Prostate gland (tissue), 2 donors: Measurements from ENCODE around the gene NPDC1. TPM values are rescaled to one million over a fixed set of nuclear protein-coding genes. Genes with fewer than 3 reads are reported as not detected.

Experiments
- DNase-seq: peaks from one replicate; pipeline ENCODE4 v3.0.0-alpha.2; 2019; ENCODE audit warnings: low spot score
- H3K27ac ChIP-seq, 2 donors: fragments of 200-600 bp; sonication (generic); 2 replicates each; pipeline ENCODE4 v1.5.1; 2017 to 2019
- H3K27me3 ChIP-seq: fragments of 200-600 bp; sonication (generic); replicated peaks from 2 replicates; pipeline ENCODE4 v1.5.1; 2019; ENCODE audit not compliant: insufficient read depth
- H3K36me3 ChIP-seq, 2 donors: fragments of 200-600 bp; sonication (generic); 1 replicate in 1 of 2; 2 replicates in 1 of 2; pipeline versions ENCODE4 v1.5.1 to v1.8.1; 2017 to 2019
- H3K4me1 ChIP-seq: fragments of 200-600 bp; sonication (generic); replicated peaks from 2 replicates; pipeline ENCODE4 v1.5.1; 2019
- H3K4me3 ChIP-seq, 2 donors: fragments of 200-600 bp; sonication (generic); 2 replicates each; pipeline ENCODE4 v1.5.1; 2017 to 2019
- H3K9me3 ChIP-seq: fragments of 200-600 bp; sonication (generic); 2 replicates; pipeline ENCODE4 v1.5.1; 2017
- POLR2A ChIP-seq: fragments of 450-650 bp; IDR thresholded peaks from one replicate; pipeline ENCODE4 v1.6.1; 2016; ENCODE audit warnings: antibody characterized with exemption, mild to moderate bottlenecking
- POLR2AphosphoS5 ChIP-seq: sonication (generic); formaldehyde crosslinking; IDR thresholded peaks from one replicate; pipeline ENCODE4 v1.6.1; 2017; ENCODE audit warnings: antibody characterized with exemption
- WGBS: methylation state at CpG from one replicate; pipeline ENCODE4 v1.1.5; 2018; 5-methylcytosine and 5-hydroxymethylcytosine counted together
- intact Hi-C: fragments of 100-400 bp; cut with DNase I; formaldehyde crosslinking; loops from one replicate; pipeline ENCODE4 v1.14.2; 2022
- total RNA-seq, 2 donors: library from RNA; depleted of rRNA; stranded (reverse); fragments of >200 nt; gene quantifications; one replicate each; pipeline ENCODE4 v1.1.0, GENCODE V29; 2016
- TF ChIP-seq, protein P1 (sequence below), 4 experiments: fragments of 200-600 bp in 2 of 4; fragments of 450-650 bp in 2 of 4; sonication (generic) in 2 of 4; IDR thresholded peaks; 1 replicate in 3 of 4; 2 replicates in 1 of 4; pipeline ENCODE4 v1.5.1; 2016 to 2019; ENCODE audit warnings: antibody characterized with exemption in 4 of 4, mild to moderate bottlenecking in 2 of 4, moderate library complexity in 2 of 4

NPDC1 gene
- total RNA-seq, 2 donors from 2014 or later: 384 to 427 TPM

DNA sequence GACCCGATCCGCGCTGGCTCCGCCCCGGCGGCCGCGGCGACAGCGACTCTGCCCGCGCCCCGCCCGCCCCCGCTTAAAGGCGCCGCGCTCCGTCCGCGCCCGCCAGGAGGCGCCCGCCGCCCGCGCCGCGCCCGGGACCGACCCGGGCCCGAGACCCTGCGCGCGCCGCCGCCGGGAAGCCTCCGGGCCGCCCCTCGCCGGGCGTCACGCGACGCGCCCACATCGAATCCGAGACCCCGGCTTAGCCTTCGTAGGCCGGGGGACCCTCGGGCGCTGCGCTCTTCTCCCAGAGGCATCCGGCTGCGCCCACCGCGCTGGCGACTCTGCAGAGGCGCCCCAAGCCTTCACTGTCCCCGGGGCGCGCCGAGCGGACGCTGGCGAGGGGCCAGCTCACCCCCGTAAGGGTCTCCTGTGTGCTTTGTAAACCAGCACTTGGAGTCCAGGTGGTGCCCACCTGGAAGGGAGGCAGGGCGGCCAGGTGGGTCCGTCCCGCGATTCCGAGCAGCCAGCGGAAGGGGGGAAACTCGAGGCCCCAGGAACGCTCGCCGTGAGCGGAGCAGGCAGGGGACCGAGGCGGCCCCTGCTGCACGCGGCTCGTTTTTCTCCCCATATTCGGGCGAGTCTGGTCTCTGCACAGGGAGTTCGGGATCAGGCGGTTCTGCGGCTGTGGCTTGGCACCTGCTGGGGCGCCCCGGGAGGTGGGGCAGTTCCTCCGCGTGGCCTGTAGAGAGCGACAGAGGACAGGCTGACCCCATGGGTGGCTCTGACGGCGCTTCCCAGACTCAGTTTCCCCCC, 17.5 kb downstream of the NPDC1 start:
- Histone ChIP-seq H3K36me3 (no peaks in the 10 kb centered on the region), H3K4me1 (peaks cover 32% of the 10 kb centered on the region), H3K4me3 (peak overlapping the region; percentile 51 to 52), H3K27me3 (no peaks in the 10 kb centered on the region), H3K9me3 (no peaks in the 10 kb centered on the region), H3K27ac (peak overlapping the region; percentile 50 to 60)
- intact Hi-C loops: no loop called here
- peak; percentile 9 for TF ChIP-seq POLR2AphosphoS5
- TF ChIP-seq, protein P1, sequence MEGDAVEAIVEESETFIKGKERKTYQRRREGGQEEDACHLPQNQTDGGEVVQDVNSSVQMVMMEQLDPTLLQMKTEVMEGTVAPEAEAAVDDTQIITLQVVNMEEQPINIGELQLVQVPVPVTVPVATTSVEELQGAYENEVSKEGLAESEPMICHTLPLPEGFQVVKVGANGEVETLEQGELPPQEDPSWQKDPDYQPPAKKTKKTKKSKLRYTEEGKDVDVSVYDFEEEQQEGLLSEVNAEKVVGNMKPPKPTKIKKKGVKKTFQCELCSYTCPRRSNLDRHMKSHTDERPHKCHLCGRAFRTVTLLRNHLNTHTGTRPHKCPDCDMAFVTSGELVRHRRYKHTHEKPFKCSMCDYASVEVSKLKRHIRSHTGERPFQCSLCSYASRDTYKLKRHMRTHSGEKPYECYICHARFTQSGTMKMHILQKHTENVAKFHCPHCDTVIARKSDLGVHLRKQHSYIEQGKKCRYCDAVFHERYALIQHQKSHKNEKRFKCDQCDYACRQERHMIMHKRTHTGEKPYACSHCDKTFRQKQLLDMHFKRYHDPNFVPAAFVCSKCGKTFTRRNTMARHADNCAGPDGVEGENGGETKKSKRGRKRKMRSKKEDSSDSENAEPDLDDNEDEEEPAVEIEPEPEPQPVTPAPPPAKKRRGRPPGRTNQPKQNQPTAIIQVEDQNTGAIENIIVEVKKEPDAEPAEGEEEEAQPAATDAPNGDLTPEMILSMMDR (IDR thresholded peaks at IDR 0.05): peak in 3 of 4 experiments; percentile 8 to 65 (median 48)
- TF ChIP-seq POLR2A: no peak
- peak; percentile 58 for DNase-seq
- under 1% methylated on average over 51 of the region's 98 CpGs for WGBS

DNA sequence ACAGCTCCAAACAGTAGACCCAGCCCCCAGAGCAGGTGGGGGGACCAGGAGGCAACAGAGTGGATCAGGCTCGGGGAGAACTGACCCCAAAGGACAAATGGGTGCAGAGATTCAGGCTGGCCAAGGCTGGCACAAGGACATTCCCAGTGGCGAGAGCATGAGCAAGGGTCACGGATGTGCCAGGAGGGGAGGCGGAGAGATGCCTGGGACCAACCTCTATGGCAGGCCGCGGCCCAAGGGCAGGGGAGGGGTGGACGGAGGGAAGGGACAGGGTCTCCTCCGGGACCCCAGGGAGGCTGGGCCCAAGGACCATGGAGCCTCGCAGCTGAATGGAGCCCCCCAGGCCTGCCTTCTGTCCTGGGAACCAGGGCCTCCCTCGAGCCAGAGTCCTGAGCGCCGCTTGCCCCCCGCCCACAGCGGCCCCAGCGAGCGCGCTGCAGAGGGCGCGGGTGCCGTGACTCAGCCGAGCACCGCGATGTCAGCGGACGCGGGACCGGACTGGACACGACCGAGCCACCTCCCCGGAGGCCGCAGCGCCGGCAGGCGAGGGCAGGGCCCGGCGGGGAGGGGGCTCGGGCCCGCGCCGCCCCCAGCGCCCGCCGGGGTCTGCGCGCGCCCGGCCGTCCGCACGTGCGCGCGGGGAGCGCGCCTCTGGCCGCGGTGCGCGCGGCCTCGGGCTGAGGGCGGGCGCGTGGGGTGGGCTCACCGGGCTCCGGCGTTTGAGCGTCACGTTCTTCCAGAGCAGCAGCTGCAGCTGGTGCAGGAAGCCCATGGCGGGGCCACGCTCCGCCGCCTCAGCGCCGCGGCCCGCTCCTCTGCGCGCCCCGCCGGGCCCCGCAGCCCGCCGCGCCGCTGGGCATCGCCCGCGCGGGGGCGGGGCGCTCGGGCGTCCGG, 18.4 kb downstream of the NPDC1 start, which contains the start of gene ABCA2:
Gene ABCA2 (minus strand): TSS at position 869 of the 894 bp plus-strand sequence. CDS start 97 bp downstream, at position 772.
- DNase-seq: no peak
- H3K4me1 ChIP-seq: peaks cover 32% of the 10 kb centered on the region
- 2% methylated on average over 83 of the region's 95 CpGs for WGBS
- intact Hi-C loops: no loop called here
- no peaks in the 10 kb centered on the region for H3K27me3 ChIP-seq
- H3K4me3 ChIP-seq: peak within 1 kb of the TSS; percentile 51 to 52
- TF ChIP-seq POLR2AphosphoS5 (no peak), POLR2A (no peak)
- TF ChIP-seq, protein P1 (IDR thresholded peaks at IDR 0.05): no peak
- H3K9me3 ChIP-seq: no peaks in the 10 kb centered on the region
- peak within 1 kb of the TSS; percentile 50 to 60 for H3K27ac ChIP-seq
- H3K36me3 ChIP-seq: no peaks in the 10 kb centered on the region

DNA sequence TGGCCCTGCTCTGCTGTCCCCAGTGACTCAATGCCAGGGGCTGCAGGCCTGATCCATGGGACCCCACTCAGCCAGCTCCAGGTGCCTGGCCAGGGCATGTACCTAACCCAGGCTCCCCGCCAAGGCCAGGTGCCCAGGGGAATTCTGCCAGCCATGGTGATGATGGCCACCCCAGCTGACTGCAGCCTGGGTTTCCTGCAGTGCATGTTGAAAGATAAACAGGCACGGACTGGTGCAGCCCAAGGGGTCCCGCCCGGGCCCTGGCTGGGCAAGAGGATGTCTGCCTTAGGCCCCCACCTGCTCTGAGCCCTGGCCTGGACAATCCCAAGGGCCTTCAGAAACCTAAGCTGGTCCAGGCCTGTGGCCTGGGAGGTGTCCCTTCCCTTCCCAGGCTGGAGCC, 19.1 kb downstream of the NPDC1 start:
- Histone ChIP-seq H3K36me3 (no peaks in the 10 kb centered on the region), H3K4me3 (peak overlapping the region; percentile 39 to 51), H3K27me3 (no peaks in the 10 kb centered on the region), H3K9me3 (no peaks in the 10 kb centered on the region), H3K4me1 (peaks cover 32% of the 10 kb centered on the region), H3K27ac (peak overlapping the region in 1 of 2 donors; percentile 33)
- DNase-seq: no peak
- intact Hi-C loops: no loop called here
- TF ChIP-seq, protein P1 (IDR thresholded peaks at IDR 0.05): no peak
- TF ChIP-seq POLR2AphosphoS5 (no peak), POLR2A (no peak)
- WGBS: 63% methylated on average over 4 of the region's 4 CpGs

DNA sequence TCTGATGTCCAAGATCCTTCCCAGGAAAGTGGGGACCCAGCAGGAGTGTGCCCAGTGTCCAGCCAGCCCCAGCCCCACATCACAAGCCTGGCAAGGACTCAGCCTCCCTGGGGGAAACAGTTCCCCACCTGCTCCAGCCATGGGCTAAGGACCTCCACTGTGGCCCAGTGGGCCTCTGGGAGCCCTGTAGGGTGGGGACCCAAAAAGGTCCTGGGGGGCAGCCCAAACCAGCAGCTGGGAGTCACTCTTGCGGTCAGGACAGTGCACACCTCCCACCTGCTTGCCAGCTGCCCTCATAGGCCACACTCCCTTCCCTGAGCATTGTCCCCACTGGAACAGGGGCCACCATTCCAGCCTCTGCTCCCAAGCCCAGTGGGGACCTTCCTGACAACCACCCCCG, 19.6 kb downstream of the NPDC1 start:
- TF ChIP-seq POLR2A (no peak), POLR2AphosphoS5 (no peak)
- TF ChIP-seq, protein P1 (IDR thresholded peaks at IDR 0.05): no peak
- Histone ChIP-seq H3K36me3 (no peaks in the 10 kb centered on the region), H3K27me3 (no peaks in the 10 kb centered on the region), H3K4me1 (peaks cover 32% of the 10 kb centered on the region), H3K27ac (no peak overlapping the region), H3K9me3 (no peaks in the 10 kb centered on the region), H3K4me3 (no peak overlapping the region)
- WGBS: 95% methylated on average over 2 of the region's 2 CpGs
- no peak for DNase-seq
- intact Hi-C loops: no loop called here
